ENCODE results near the gene OR2B6. TPM values are rescaled to one million over a fixed set of nuclear protein-coding genes. Genes with fewer than 3 reads are reported as not detected.

OR2B6 gene
- total and polyA plus RNA-seq, 7 donors, result 0.12 TPM; not detected in 6

DNA sequence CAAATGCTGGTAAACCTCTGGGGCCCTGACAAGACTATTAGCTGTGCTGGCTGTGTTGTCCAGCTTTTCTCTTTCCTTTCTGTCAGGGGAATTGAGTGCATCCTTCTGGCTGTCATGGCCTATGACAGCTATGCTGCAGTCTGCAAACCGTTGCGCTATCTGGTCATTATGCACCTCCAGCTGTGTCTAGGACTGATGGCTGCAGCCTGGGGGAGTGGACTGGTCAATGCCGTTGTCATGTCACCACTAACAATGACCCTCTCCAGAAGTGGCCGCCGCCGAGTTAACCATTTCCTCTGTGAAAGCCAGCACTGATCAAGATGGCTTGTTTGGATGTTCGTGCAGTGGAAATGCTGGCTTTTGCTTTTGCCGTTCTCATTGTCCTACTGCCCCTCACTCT lies 20.3 kb downstream of the OR2B6 start:
- 69 to 72% methylated on average over 8 of the region's 8 CpGs for WGBS, 2 donors
- intact Hi-C loops (cut with DNase I), result no loop called here
- H3K9me3 ChIP-seq, result no peaks in the 10 kb centered on the region
- no peaks in the 10 kb centered on the region for H3K27me3 ChIP-seq
- H3K27ac ChIP-seq, result no peak overlapping the region
- no peak overlapping the region for H3K4me3 ChIP-seq
- TF ChIP-seq, protein P1, sequence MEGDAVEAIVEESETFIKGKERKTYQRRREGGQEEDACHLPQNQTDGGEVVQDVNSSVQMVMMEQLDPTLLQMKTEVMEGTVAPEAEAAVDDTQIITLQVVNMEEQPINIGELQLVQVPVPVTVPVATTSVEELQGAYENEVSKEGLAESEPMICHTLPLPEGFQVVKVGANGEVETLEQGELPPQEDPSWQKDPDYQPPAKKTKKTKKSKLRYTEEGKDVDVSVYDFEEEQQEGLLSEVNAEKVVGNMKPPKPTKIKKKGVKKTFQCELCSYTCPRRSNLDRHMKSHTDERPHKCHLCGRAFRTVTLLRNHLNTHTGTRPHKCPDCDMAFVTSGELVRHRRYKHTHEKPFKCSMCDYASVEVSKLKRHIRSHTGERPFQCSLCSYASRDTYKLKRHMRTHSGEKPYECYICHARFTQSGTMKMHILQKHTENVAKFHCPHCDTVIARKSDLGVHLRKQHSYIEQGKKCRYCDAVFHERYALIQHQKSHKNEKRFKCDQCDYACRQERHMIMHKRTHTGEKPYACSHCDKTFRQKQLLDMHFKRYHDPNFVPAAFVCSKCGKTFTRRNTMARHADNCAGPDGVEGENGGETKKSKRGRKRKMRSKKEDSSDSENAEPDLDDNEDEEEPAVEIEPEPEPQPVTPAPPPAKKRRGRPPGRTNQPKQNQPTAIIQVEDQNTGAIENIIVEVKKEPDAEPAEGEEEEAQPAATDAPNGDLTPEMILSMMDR (IDR thresholded peaks at IDR 0.05), result no peak
- no peak for TF ChIP-seq EP300 (IDR thresholded peaks at IDR 0.05)
- no peak for TF ChIP-seq POLR2AphosphoS5 (IDR thresholded peaks at IDR 0.05)
- no peak for TF ChIP-seq POLR2A (IDR thresholded peaks at IDR 0.05)
- no peaks in the 10 kb centered on the region for H3K36me3 ChIP-seq
- no peaks in the 10 kb centered on the region for H3K4me1 ChIP-seq
- no peak for DNase-seq

DNA sequence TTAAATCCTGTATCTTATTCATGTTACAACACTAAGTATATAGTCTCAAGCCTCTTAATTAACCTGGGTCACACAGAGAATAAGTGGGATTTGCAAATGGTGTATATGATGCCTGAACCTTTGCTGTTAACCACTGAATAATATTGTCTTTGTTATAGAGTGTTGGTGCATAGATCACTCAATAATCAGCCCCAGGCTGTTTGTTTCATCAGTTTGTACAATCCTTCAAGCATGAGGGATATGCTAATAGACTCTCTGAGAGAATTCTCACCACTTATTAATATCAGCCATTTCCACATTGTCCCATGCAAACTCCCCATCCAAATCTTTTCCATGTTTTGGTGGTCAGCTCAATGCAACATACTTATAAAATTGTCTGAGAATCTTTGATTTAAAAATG lies 21.7 kb downstream of the OR2B6 start:
- no peaks in the 10 kb centered on the region for H3K4me1 ChIP-seq
- no peak overlapping the region for H3K4me3 ChIP-seq
- TF ChIP-seq, protein P1 (IDR thresholded peaks at IDR 0.05), result no peak
- TF ChIP-seq EP300 (IDR thresholded peaks at IDR 0.05), result no peak
- TF ChIP-seq POLR2A (IDR thresholded peaks at IDR 0.05), result no peak
- no peak for TF ChIP-seq POLR2AphosphoS5 (IDR thresholded peaks at IDR 0.05)
- intact Hi-C loops (cut with DNase I), result no loop called here
- no peak overlapping the region for H3K27ac ChIP-seq
- DNase-seq, result no peak
- no peaks in the 10 kb centered on the region for H3K9me3 ChIP-seq
- no peaks in the 10 kb centered on the region for H3K36me3 ChIP-seq
- H3K27me3 ChIP-seq, result no peaks in the 10 kb centered on the region

DNA sequence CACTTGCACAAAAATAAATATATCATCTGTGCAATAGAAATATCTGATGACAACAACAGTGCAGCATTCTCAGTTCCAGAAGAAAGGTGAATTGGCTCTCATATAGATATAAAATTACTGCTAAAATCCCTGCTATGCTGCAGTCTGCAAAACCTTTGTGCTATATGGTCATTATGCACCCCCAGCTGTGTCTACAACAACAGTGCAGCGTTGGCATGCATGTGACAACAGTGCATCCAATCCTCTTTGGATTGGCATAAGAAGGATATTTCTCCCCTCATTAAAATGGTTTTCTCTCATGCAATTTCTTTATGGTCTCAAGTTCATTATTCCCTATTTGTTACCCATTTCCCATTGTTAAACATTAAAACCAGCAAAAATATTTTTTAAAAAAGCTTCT lies 23.1 kb downstream of the OR2B6 start:
- no peak for TF ChIP-seq POLR2A (IDR thresholded peaks at IDR 0.05)
- TF ChIP-seq, protein P1 (IDR thresholded peaks at IDR 0.05), result no peak
- WGBS, 2 donors, result 14 to 44% methylated on average over 1 of the region's 1 CpG
- H3K9me3 ChIP-seq, result no peaks in the 10 kb centered on the region
- H3K4me1 ChIP-seq, result no peaks in the 10 kb centered on the region
- no peaks in the 10 kb centered on the region for H3K36me3 ChIP-seq
- no peak overlapping the region for H3K27ac ChIP-seq
- intact Hi-C loops (cut with DNase I), result no loop called here
- no peak overlapping the region for H3K4me3 ChIP-seq
- DNase-seq, result no peak
- H3K27me3 ChIP-seq, result no peaks in the 10 kb centered on the region

DNA sequence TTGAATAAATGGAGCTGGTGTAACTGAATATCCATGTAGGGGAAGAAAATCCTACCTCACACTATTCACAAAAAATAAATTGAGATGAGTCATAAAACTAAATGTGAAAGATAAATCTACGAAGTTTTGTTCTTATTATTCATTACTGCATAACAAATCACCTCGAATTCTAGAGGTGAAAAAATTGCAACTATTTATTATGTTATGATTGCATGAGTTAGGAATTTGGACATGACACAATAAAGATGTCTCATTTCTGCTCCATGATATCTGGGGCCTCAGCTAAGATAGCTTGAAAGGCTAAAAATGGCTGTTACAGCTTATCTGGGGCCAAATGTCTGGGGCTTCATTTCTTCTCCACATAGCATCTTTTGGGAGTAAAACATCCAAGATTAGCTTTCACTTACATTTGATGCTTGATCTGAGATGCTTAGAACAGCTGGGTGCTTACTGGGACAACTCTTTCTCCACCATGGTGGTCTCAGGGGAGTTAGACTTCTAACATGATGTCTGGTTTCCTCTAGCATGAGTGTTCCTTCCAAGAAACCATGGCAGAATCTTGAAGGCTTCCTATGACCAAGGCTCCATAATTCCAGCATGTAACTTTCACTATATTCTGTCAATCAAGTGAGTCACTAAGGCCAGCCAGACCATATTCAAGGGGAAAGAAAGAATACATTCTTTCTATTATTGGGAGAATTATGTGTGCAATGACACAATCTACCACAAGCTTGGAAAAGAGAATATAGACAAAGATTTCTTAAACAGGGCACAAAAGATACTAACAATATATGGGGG lies 30.1 kb downstream of the OR2B6 start:
- H3K4me3 ChIP-seq, result no peak overlapping the region
- DNase-seq, result no peak
- TF ChIP-seq POLR2A (IDR thresholded peaks at IDR 0.05), result no peak
- TF ChIP-seq EP300 (IDR thresholded peaks at IDR 0.05), result no peak
- no peak for TF ChIP-seq POLR2AphosphoS5 (IDR thresholded peaks at IDR 0.05)
- TF ChIP-seq, protein P1 (IDR thresholded peaks at IDR 0.05), result no peak
- no peaks in the 10 kb centered on the region for H3K9me3 ChIP-seq
- 58 to 59% methylated on average over 2 of the region's 2 CpGs for WGBS, 2 donors
- H3K4me1 ChIP-seq, result no peaks in the 10 kb centered on the region
- H3K36me3 ChIP-seq, result no peaks in the 10 kb centered on the region
- H3K27ac ChIP-seq, result no peak overlapping the region
- intact Hi-C loops (cut with DNase I), result no loop called here
- no peaks in the 10 kb centered on the region for H3K27me3 ChIP-seq

DNA sequence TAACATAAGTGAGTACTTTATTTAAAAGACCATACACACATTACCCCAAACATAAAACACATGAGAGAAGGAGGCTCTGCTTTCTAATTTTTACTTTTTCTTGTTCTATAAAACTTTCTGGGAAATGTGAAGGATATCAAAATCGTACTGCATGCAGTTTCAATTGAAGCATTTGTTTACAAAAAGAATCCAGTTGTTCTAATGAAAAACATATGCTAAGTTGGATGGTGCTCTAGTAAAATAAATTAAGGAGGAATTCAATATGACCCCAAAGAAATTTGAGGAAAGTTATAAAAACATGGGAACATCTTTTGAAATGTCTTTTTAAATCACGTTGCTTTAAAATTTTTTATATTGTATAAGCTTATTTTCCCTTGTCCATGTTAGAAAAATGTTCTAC lies 37.6 kb downstream of the OR2B6 start:
- no peaks in the 10 kb centered on the region for H3K4me1 ChIP-seq
- WGBS, 2 donors, result 54 to 60% methylated on average over 2 of the region's 2 CpGs

More for the DNA sequence above, 37.6 kb downstream of the OR2B6 start:
- TF ChIP-seq, protein P1 (IDR thresholded peaks at IDR 0.05), result no peak
- TF ChIP-seq EP300 (IDR thresholded peaks at IDR 0.05), result no peak
- no peak for TF ChIP-seq POLR2A (IDR thresholded peaks at IDR 0.05)
- intact Hi-C loops (cut with DNase I), result no loop called here
- H3K9me3 ChIP-seq, result no peaks in the 10 kb centered on the region
- no peak overlapping the region for H3K27ac ChIP-seq
- DNase-seq, result no peak
- H3K4me3 ChIP-seq, result no peak overlapping the region
- H3K27me3 ChIP-seq, result no peaks in the 10 kb centered on the region
- H3K36me3 ChIP-seq, result no peaks in the 10 kb centered on the region

Data from sigmoid colon (tissue), 7 donors.